Skeletal muscle tissue (tissue), 4 donors: ENCODE data around the gene LMBR1. TPM values are rescaled to one million over a fixed set of nuclear protein-coding genes. Genes with fewer than 3 reads are reported as not detected.

Source experiments
- H3K27ac ChIP-seq: one replicate; pipeline ENCODE4 v1.7.0; 2013; ENCODE audit warnings: mild to moderate bottlenecking, low read depth, low read length, inconsistent platforms
- H3K27me3 ChIP-seq, 3 donors: one replicate each; pipeline ENCODE4 v1.7.0; 2013; ENCODE audit warnings: low read length in 3 of 3; ENCODE audit not compliant: control insufficient read depth in 3 of 3, insufficient read depth in 3 of 3
- H3K36me3 ChIP-seq, 3 donors: one replicate each; pipeline ENCODE4 v1.7.0; 2013; ENCODE audit warnings: low read length in 3 of 3; ENCODE audit not compliant: control insufficient read depth in 3 of 3, insufficient read depth in 3 of 3
- H3K4me1 ChIP-seq, 3 donors: one replicate each; pipeline ENCODE4 v1.7.0; 2013; ENCODE audit warnings: low read length in 3 of 3, mild to moderate bottlenecking in 3 of 3; ENCODE audit not compliant: control insufficient read depth in 3 of 3, insufficient read depth in 3 of 3
- H3K4me3 ChIP-seq, 3 donors: one replicate each; pipeline ENCODE4 v1.7.0; 2013; ENCODE audit warnings: low read length in 3 of 3
- H3K9ac ChIP-seq, 3 donors: one replicate each; pipeline ENCODE4 v1.7.0; 2013; ENCODE audit warnings: low read length in 3 of 3, mild to moderate bottlenecking in 3 of 3, moderate library complexity in 2 of 3, low read depth in 1 of 3
- H3K9me3 ChIP-seq, 3 donors: one replicate each; pipeline ENCODE4 v1.7.0; 2013; ENCODE audit warnings: low read length in 3 of 3; ENCODE audit not compliant: control insufficient read depth in 3 of 3
- total RNA-seq: library from RNA; depleted of rRNA; stranded (reverse); fragments of >200 nt; gene quantifications from one replicate; pipeline ENCODE4 v1.2.3, GENCODE V29; 2014
- donor health status: Osteomylitis.

Gene LMBR1
- total RNA-seq, 1 donor from 2014 or later = 97.6 TPM

GRCh38 chr7:156840134-156840533, 52.8 kb downstream of the LMBR1 start:
- Histone ChIP-seq H3K27ac (no peak overlapping the region), H3K9ac (no peak overlapping the region), H3K27me3 (no peaks in the 10 kb centered on the region), H3K9me3 (no peaks in the 10 kb centered on the region), H3K36me3 (no peaks in the 10 kb centered on the region), H3K4me1 (peaks cover 0 to 6% (median 5%) of the 10 kb centered on the region in 3 donors), H3K4me3 (no peak overlapping the region)

GRCh38 chr7:156836443-156836842, 56.5 kb downstream of the LMBR1 start:
- Histone ChIP-seq H3K9me3 (no peaks in the 10 kb centered on the region), H3K9ac (no peak overlapping the region), H3K4me3 (no peak overlapping the region), H3K27ac (peak overlapping the region; percentile 59), H3K36me3 (peaks cover 0 to 8% (median 3%) of the 10 kb centered on the region in 3 donors), H3K27me3 (no peaks in the 10 kb centered on the region), H3K4me1 (peaks cover 0 to 3% (median 0%) of the 10 kb centered on the region in 3 donors)

GRCh38 chr7:156834462-156834861, 58.5 kb downstream of the LMBR1 start:
- Histone ChIP-seq H3K4me1 (peaks cover 0 to 3% (median 0%) of the 10 kb centered on the region in 3 donors), H3K36me3 (peaks cover 0 to 11% (median 3%) of the 10 kb centered on the region in 3 donors), H3K4me3 (no peak overlapping the region), H3K9me3 (no peaks in the 10 kb centered on the region), H3K27me3 (no peaks in the 10 kb centered on the region), H3K9ac (no peak overlapping the region), H3K27ac (no peak overlapping the region)

GRCh38 chr7:156833312-156833711, 59.7 kb downstream of the LMBR1 start:
- peaks cover 0 to 3% (median 0%) of the 10 kb centered on the region in 3 donors for H3K4me1 ChIP-seq
- peaks cover 0 to 11% (median 3%) of the 10 kb centered on the region in 3 donors for H3K36me3 ChIP-seq
- H3K9ac ChIP-seq = no peak overlapping the region
- H3K27me3 ChIP-seq = no peaks in the 10 kb centered on the region
- H3K27ac ChIP-seq = no peak overlapping the region
- H3K4me3 ChIP-seq = no peak overlapping the region
- H3K9me3 ChIP-seq = no peaks in the 10 kb centered on the region

- Histone ChIP-seq H3K4me1 (peaks cover 0 to 3% (median 0%) of the 10 kb centered on the region in 3 donors), H3K9me3 (no peaks in the 10 kb centered on the region), H3K9ac (no peak overlapping the region), H3K4me3 (no peak overlapping the region), H3K27me3 (no peaks in the 10 kb centered on the region), H3K27ac (no peak overlapping the region), H3K36me3 (peaks cover 0 to 11% (median 3%) of the 10 kb centered on the region in 3 donors)
These were observed 60.6 kb downstream of the LMBR1 start for GRCh38 chr7:156832195-156832877.

GRCh38 chr7:156829669-156830336, 63.2 kb downstream of the LMBR1 start:
- H3K27me3 ChIP-seq = no peaks in the 10 kb centered on the region
- no peak overlapping the region for H3K27ac ChIP-seq
- no peak overlapping the region for H3K9ac ChIP-seq
- H3K4me1 ChIP-seq = no peaks in the 10 kb centered on the region
- H3K4me3 ChIP-seq = no peak overlapping the region
- H3K9me3 ChIP-seq = no peaks in the 10 kb centered on the region
- H3K36me3 ChIP-seq = peaks cover 0 to 11% (median 3%) of the 10 kb centered on the region in 3 donors

- H3K36me3 ChIP-seq = peaks cover 0 to 9% (median 3%) of the 10 kb centered on the region in 3 donors
These were observed 65.3 kb downstream of the LMBR1 start for GRCh38 chr7:156827587-156828203.

GRCh38 chr7:156823435-156823834, 69.5 kb downstream of the LMBR1 start:
- Histone ChIP-seq H3K4me1 (no peaks in the 10 kb centered on the region), H3K27me3 (no peaks in the 10 kb centered on the region), H3K27ac (no peak overlapping the region), H3K36me3 (peaks cover 0 to 8% (median 3%) of the 10 kb centered on the region in 3 donors), H3K9ac (no peak overlapping the region), H3K9me3 (no peaks in the 10 kb centered on the region), H3K4me3 (no peak overlapping the region)

More at GRCh38 chr7:156827587-156828203, 65.3 kb downstream of the LMBR1 start:
- Histone ChIP-seq H3K9me3 (no peaks in the 10 kb centered on the region), H3K4me1 (no peaks in the 10 kb centered on the region), H3K27me3 (no peaks in the 10 kb centered on the region), H3K9ac (no peak overlapping the region), H3K4me3 (no peak overlapping the region), H3K27ac (no peak overlapping the region)

GRCh38 chr7:156820445-156821063, 72.4 kb downstream of the LMBR1 start:
- peaks cover 0 to 8% (median 3%) of the 10 kb centered on the region in 3 donors for H3K36me3 ChIP-seq
- no peak overlapping the region for H3K9ac ChIP-seq
- H3K27ac ChIP-seq = no peak overlapping the region
- H3K4me1 ChIP-seq = no peaks in the 10 kb centered on the region
- H3K4me3 ChIP-seq = no peak overlapping the region
- H3K9me3 ChIP-seq = no peaks in the 10 kb centered on the region
- no peaks in the 10 kb centered on the region for H3K27me3 ChIP-seq
